Thoracic aorta (tissue), 2 donors: ENCODE measurements around the gene SP140. TPM values are rescaled to one million over a fixed set of nuclear protein-coding genes. Genes with fewer than 3 reads are reported as not detected.

Experiments
- ATAC-seq: fragments of 150-250 bp; one replicate; pipeline ENCODE4 v1.8.0; 2017; ENCODE audit warnings: low read depth; ENCODE audit not compliant: insufficient number of reproducible peaks, low FRiP score
- DNase-seq: peaks from one replicate; pipeline ENCODE4 v3.0.0-alpha.2; 2020; ENCODE audit warnings: low spot score
- H3K27ac ChIP-seq, 2 donors: fragments of 200-600 bp; sonication (generic); 1 replicate in 1 of 2; 2 replicates in 1 of 2; pipeline ENCODE4 v1.5.1; 2016; ENCODE audit warnings: mild to moderate bottlenecking in 2 of 2, moderate library complexity in 2 of 2
- H3K27me3 ChIP-seq: fragments of 200-600 bp; sonication (generic); replicated peaks from 2 replicates; pipeline ENCODE4 v1.6.0; 2016; ENCODE audit warnings: mild to moderate bottlenecking; ENCODE audit not compliant: insufficient read depth
- H3K36me3 ChIP-seq: fragments of 200-600 bp; sonication (generic); one replicate; pipeline ENCODE4 v1.5.1; 2016
- H3K4me1 ChIP-seq, 2 donors: fragments of 200-600 bp; sonication (generic); 1 replicate in 1 of 2; 2 replicates in 1 of 2; pipeline versions ENCODE4 v1.5.1 to v1.6.0; 2016; ENCODE audit warnings: low read depth in 2 of 2, mild to moderate bottlenecking in 1 of 2; ENCODE audit not compliant: control insufficient read depth in 1 of 2
- H3K4me3 ChIP-seq: fragments of 200-600 bp; sonication (generic); 2 replicates; pipeline ENCODE4 v1.5.1; 2016; ENCODE audit warnings: mild to moderate bottlenecking
- H3K9me3 ChIP-seq: fragments of 200-600 bp; sonication (generic); 2 replicates; pipeline ENCODE4 v1.5.1; 2016
- CTCF ChIP-seq: fragments of 200-600 bp; sonication (generic); IDR thresholded peaks from one replicate; pipeline ENCODE4 v1.5.1; 2019; ENCODE audit warnings: antibody characterized with exemption
- total RNA-seq, 2 donors: library from RNA; depleted of rRNA; stranded (reverse); fragments of >200 nt; gene quantifications; one replicate each; pipeline versions ENCODE4 v1.1.0 to v1.2.3, GENCODE V29; 2016

Gene SP140
- total RNA-seq: 1 to 10 TPM in 1 of 2 donors, under 1 TPM in 1; 0.95 to 8.5 TPM

- Histone ChIP-seq H3K9me3 (peaks cover 2% of the 10 kb centered on the region), H3K27ac (no peak within 1 kb of the TSS), H3K4me1 (peaks cover 3 to 7% of the 10 kb centered on the region in 2 donors), H3K36me3 (no peaks in the 10 kb centered on the region), H3K4me3 (peak within 1 kb of the TSS; percentile 53), H3K27me3 (no peaks in the 10 kb centered on the region)
- no peak for TF ChIP-seq CTCF
- no peak for ATAC-seq
- DNase-seq: no peak
These were observed at the start of gene SP140 for GRCh38 chr2:230225486-230225885. Gene SP140 (plus strand): TSS chr2:230225736. CDS start chr2:230225845, 109 bp downstream.

GRCh38 chr2:230176996-230177395, 48.5 kb upstream of the SP140 start:
- Histone ChIP-seq H3K9me3 (no peaks in the 10 kb centered on the region), H3K27me3 (no peaks in the 10 kb centered on the region), H3K4me1 (no peaks in the 10 kb centered on the region), H3K36me3 (peaks cover 45% of the 10 kb centered on the region), H3K27ac (no peak overlapping the region), H3K4me3 (no peak overlapping the region)
- TF ChIP-seq CTCF: no peak
- ATAC-seq: no peak
- DNase-seq: no peak

- no peak for TF ChIP-seq CTCF
- no peak overlapping the region for H3K4me3 ChIP-seq
- H3K27me3 ChIP-seq: no peaks in the 10 kb centered on the region
- no peak overlapping the region for H3K27ac ChIP-seq
- H3K9me3 ChIP-seq: no peaks in the 10 kb centered on the region
- H3K4me1 ChIP-seq: no peaks in the 10 kb centered on the region
- no peak for ATAC-seq
- H3K36me3 ChIP-seq: peaks cover 59% of the 10 kb centered on the region
- DNase-seq: no peak
These were observed 46.7 kb upstream of the SP140 start for GRCh38 chr2:230178546-230179485.

GRCh38 chr2:230179907-230180306, 45.6 kb upstream of the SP140 start:
- Histone ChIP-seq H3K27me3 (no peaks in the 10 kb centered on the region), H3K27ac (no peak overlapping the region), H3K4me3 (no peak overlapping the region), H3K36me3 (peaks cover 58% of the 10 kb centered on the region), H3K9me3 (no peaks in the 10 kb centered on the region), H3K4me1 (no peaks in the 10 kb centered on the region)
- ATAC-seq (no peak), DNase-seq (no peak)
- no peak for TF ChIP-seq CTCF

GRCh38 chr2:230181195-230181594, 44.3 kb upstream of the SP140 start:
- Histone ChIP-seq H3K27ac (no peak overlapping the region), H3K4me1 (no peaks in the 10 kb centered on the region), H3K36me3 (peaks cover 53% of the 10 kb centered on the region), H3K9me3 (no peaks in the 10 kb centered on the region), H3K27me3 (no peaks in the 10 kb centered on the region), H3K4me3 (no peak overlapping the region)
- ATAC-seq (no peak), DNase-seq (no peak)
- TF ChIP-seq CTCF: no peak
